ENCODE data around the gene LRPAP1.

LRPAP1 gene

GRCh38 chr4:3473996-3474765, 58.0 kb downstream of the LRPAP1 start:
- in situ Hi-C loops (cut with HindIII; ENCODE audit: low sequenced_read_pairs) = loop anchor here (5.0 kb wide), 1 partner anchor 47 kb away; no protein-coding TSS in a partner anchor
- H3K4me3 ChIP-seq (ENCODE audit: low read depth, low read length) = no peak overlapping the region
- DNase-seq (ENCODE audit: low read depth) = no peak
- TF ChIP-seq, protein P1, sequence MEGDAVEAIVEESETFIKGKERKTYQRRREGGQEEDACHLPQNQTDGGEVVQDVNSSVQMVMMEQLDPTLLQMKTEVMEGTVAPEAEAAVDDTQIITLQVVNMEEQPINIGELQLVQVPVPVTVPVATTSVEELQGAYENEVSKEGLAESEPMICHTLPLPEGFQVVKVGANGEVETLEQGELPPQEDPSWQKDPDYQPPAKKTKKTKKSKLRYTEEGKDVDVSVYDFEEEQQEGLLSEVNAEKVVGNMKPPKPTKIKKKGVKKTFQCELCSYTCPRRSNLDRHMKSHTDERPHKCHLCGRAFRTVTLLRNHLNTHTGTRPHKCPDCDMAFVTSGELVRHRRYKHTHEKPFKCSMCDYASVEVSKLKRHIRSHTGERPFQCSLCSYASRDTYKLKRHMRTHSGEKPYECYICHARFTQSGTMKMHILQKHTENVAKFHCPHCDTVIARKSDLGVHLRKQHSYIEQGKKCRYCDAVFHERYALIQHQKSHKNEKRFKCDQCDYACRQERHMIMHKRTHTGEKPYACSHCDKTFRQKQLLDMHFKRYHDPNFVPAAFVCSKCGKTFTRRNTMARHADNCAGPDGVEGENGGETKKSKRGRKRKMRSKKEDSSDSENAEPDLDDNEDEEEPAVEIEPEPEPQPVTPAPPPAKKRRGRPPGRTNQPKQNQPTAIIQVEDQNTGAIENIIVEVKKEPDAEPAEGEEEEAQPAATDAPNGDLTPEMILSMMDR (IDR thresholded peaks at IDR 0.05; ENCODE audit: low read depth, low read length, missing control alignments) = no peak

- no peak overlapping the region for H3K4me3 ChIP-seq (ENCODE audit: low read depth, low read length)
- in situ Hi-C loops (cut with HindIII; ENCODE audit: low sequenced_read_pairs) = loop anchor here (5.0 kb wide), 1 partner anchor 46 kb away; no protein-coding TSS in a partner anchor
- no peak for DNase-seq (ENCODE audit: low read depth)
- TF ChIP-seq, protein P1 (IDR thresholded peaks at IDR 0.05; ENCODE audit: low read depth, low read length, missing control alignments) = no peak
These were observed 58.9 kb downstream of the LRPAP1 start for GRCh38 chr4:3473181-3473950.

- no peak for DNase-seq (ENCODE audit: low read depth)
- H3K4me3 ChIP-seq (ENCODE audit: low read depth, low read length) = no peak overlapping the region
These were observed 59.6 kb downstream of the LRPAP1 start for GRCh38 chr4:3472411-3473141.

DNA sequence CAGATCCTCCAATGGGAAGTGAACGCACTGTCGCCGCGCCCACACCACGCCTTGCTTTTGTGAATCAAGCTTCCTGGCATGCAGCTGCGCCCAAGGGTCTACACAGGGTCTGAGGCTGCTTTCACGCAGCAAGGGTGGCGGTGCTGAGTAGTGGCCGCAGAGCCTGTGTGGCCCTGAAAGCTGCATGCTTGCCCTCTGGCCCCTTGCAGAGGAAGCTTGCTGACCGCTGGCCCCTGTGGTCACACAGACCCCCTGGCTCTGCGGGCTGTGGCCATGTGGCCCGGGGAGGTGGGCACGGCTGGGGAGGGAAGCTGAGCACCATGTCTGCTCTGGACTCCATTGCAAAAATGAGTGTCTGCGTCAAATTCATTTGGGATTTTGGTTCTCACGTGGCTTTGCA, 60.3 kb downstream of the LRPAP1 start:
- no peak overlapping the region for H3K4me3 ChIP-seq (ENCODE audit: low read depth, low read length)
- no peak for DNase-seq (ENCODE audit: low read depth)
- in situ Hi-C loops (cut with HindIII; ENCODE audit: low sequenced_read_pairs) = loop anchor here (5.0 kb wide), 1 partner anchor 45 kb away; no protein-coding TSS in a partner anchor
- TF ChIP-seq, protein P1 (IDR thresholded peaks at IDR 0.05; ENCODE audit: low read depth, low read length, missing control alignments) = no peak

More at GRCh38 chr4:3472411-3473141, 59.6 kb downstream of the LRPAP1 start:
- TF ChIP-seq, protein P1 (IDR thresholded peaks at IDR 0.05; ENCODE audit: low read depth, low read length, missing control alignments) = no peak
- in situ Hi-C loops (cut with HindIII; ENCODE audit: low sequenced_read_pairs) = loop anchor here (5.0 kb wide), 1 partner anchor 45 kb away; no protein-coding TSS in a partner anchor

DNA sequence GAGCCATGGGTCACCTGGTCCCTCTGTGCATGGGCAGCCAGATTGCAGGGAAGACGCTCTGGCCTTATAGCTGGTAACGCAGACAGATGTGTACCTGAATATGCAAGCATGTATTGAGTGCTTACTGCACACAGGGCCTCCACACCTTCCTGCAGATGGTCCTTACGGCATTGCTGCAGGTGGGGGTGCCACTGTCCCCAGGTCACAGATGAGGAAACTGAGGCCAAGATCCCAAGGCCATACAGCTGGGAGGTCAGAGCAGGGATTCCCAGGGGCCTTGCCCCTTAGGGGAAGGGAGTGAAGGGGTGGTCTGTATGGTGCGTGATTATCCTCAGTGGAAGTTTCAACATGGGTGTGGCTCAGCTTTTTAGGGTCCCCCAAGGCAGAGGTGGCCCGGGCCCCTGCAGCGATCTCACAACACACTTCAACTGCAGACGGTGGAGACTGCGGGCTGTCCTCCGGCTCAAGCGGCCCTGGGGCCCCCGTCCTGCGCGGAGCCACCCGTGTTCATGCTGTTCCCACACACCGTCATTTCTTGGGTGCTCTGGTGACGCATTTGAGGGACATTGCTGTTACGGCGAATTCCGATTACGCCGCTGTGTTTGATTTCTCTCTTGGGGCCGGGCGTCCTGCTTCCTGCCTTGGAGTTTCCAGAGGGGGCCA, 61.0 kb downstream of the LRPAP1 start:
- no peak overlapping the region for H3K4me3 ChIP-seq (ENCODE audit: low read depth, low read length)
- in situ Hi-C loops (cut with HindIII; ENCODE audit: low sequenced_read_pairs) = loop anchor here (5.0 kb wide), 1 partner anchor 44 kb away; no protein-coding TSS in a partner anchor
- TF ChIP-seq, protein P1 (IDR thresholded peaks at IDR 0.05; ENCODE audit: low read depth, low read length, missing control alignments) = no peak
- no peak for DNase-seq (ENCODE audit: low read depth)

All from astrocyte of the cerebellum (primary cell).